ENCODE results near the gene ANKUB1. TPM values are rescaled to one million over a fixed set of nuclear protein-coding genes. Genes with fewer than 3 reads are reported as not detected.
"Not testable (repeated sequence)": the region's sequence is repeated elsewhere in the genome, so short reads cannot be mapped to it uniquely, and the experiment has no call there.

The ANKUB1 gene
- total RNA-seq, 1 experiment from 2014 or later, result not detected

- H3K4me1 ChIP-seq (ENCODE audit: control insufficient read depth, insufficient read depth, low read length); H3K27ac ChIP-seq (ENCODE audit: low read length); intact Hi-C loops (cut with micrococcal nuclease; ENCODE audit: unreplicated experiment); POLR2A ChIA-PET; in situ Hi-C loops (cut with HindIII; ENCODE audit: low pct_unique_long_range_greater_than_20kb, low sequenced_read_pairs); H3K4me3 ChIP-seq (ENCODE audit: low read depth in 2 of 2, low read length in 2 of 2); DNase-seq (ENCODE audit: low read depth, low spot score); CTCF ChIA-PET; BruUV-seq (replicated peaks); H3K36me3 ChIP-seq (ENCODE audit: control insufficient read depth, insufficient read depth, low read length); H3K27me3 ChIP-seq (ENCODE audit: control insufficient read depth, insufficient read depth, low read length); ATAC-seq: not testable (repeated sequence)
- H3K9me3 ChIP-seq (ENCODE audit: control insufficient read depth, insufficient read depth, low read depth, low read length), result peaks cover 25% of the 10 kb centered on the region
Measured at GRCh38 chr3:149838491-149838890, 46.1 kb upstream of the ANKUB1 start.

- Histone ChIP-seq H3K4me1 (ENCODE audit: control insufficient read depth, insufficient read depth, low read length) (no peaks in the 10 kb centered on the region), H3K4me3 (ENCODE audit: low read depth in 2 of 2, low read length in 2 of 2) (no peak overlapping the region), H3K27ac (ENCODE audit: low read length) (no peak overlapping the region), H3K27me3 (ENCODE audit: control insufficient read depth, insufficient read depth, low read length) (no peaks in the 10 kb centered on the region), H3K9me3 (ENCODE audit: control insufficient read depth, insufficient read depth, low read depth, low read length) (peaks cover 60% of the 10 kb centered on the region), H3K36me3 (ENCODE audit: control insufficient read depth, insufficient read depth, low read length) (no peaks in the 10 kb centered on the region)
- intact Hi-C loops (cut with micrococcal nuclease; ENCODE audit: unreplicated experiment), result no loop called here
- in situ Hi-C loops (cut with HindIII; ENCODE audit: low pct_unique_long_range_greater_than_20kb, low sequenced_read_pairs), result no loop called here
- no TSS peak for BruUV-seq (replicated peaks)
- DNase-seq (ENCODE audit: low read depth, low spot score) (no peak), ATAC-seq (no peak)
- ChIA-PET CTCF (no interaction called here), POLR2A (no interaction called here)
- TF ChIP-seq REST (IDR thresholded peaks at IDR 0.05; ENCODE audit: insufficient read depth in 1 of 2, low read depth in 2 of 2, low read length in 1 of 2) (no peak), POLR2AphosphoS5 (IDR thresholded peaks at IDR 0.05; ENCODE audit: low read depth, low read length) (no peak), SIN3A (IDR thresholded peaks at IDR 0.05; ENCODE audit: borderline replicate concordance, insufficient read depth, low read depth, low read length) (no peak), CTCF (IDR thresholded peaks at IDR 0.05) (no peak), TCF7L2 (IDR thresholded peaks at IDR 0.05; ENCODE audit: low read depth, low read length) (no peak)
Measured at GRCh38 chr3:149833241-149833640, 40.9 kb upstream of the ANKUB1 start.

GRCh38 chr3:149832086-149832485 lies 39.7 kb upstream of the ANKUB1 start:
- no peak overlapping the region for H3K27ac ChIP-seq (ENCODE audit: low read length)
- H3K4me1 ChIP-seq (ENCODE audit: control insufficient read depth, insufficient read depth, low read length), result no peaks in the 10 kb centered on the region
- ATAC-seq (no peak), DNase-seq (ENCODE audit: low read depth, low spot score) (no peak)
- POLR2A ChIA-PET, result no interaction called here
- no peaks in the 10 kb centered on the region for H3K36me3 ChIP-seq (ENCODE audit: control insufficient read depth, insufficient read depth, low read length)
- intact Hi-C loops (cut with micrococcal nuclease; ENCODE audit: unreplicated experiment) (no loop called here), in situ Hi-C loops (cut with HindIII; ENCODE audit: low pct_unique_long_range_greater_than_20kb, low sequenced_read_pairs) (no loop called here)
- CTCF ChIA-PET, result no interaction called here
- TF ChIP-seq SIN3A (IDR thresholded peaks at IDR 0.05; ENCODE audit: borderline replicate concordance, insufficient read depth, low read depth, low read length) (no peak), CTCF (IDR thresholded peaks at IDR 0.05) (no peak), TCF7L2 (IDR thresholded peaks at IDR 0.05; ENCODE audit: low read depth, low read length) (no peak), POLR2AphosphoS5 (IDR thresholded peaks at IDR 0.05; ENCODE audit: low read depth, low read length) (no peak), REST (IDR thresholded peaks at IDR 0.05; ENCODE audit: insufficient read depth in 1 of 2, low read depth in 2 of 2, low read length in 1 of 2) (no peak)
- no peak overlapping the region for H3K4me3 ChIP-seq (ENCODE audit: low read depth in 2 of 2, low read length in 2 of 2)
- BruUV-seq (replicated peaks), result no TSS peak
- no peaks in the 10 kb centered on the region for H3K27me3 ChIP-seq (ENCODE audit: control insufficient read depth, insufficient read depth, low read length)
- peaks cover 57% of the 10 kb centered on the region for H3K9me3 ChIP-seq (ENCODE audit: control insufficient read depth, insufficient read depth, low read depth, low read length)

All from Panc1 (cell line).